K562 (cell line): ENCODE measurements around the gene EZH2. TPM values are rescaled to one million over a fixed set of nuclear protein-coding genes. Genes with fewer than 3 reads are reported as not detected.

ENCODE experiments used
- ARHGAP35 ChIP-seq: fragments of 450-650 bp; IDR thresholded peaks from 2 replicates; pipeline ENCODE4 v1.6.1; 2018; ENCODE audit not compliant: partially characterized antibody
- ATF1 ChIP-seq, 2 experiments: fragments of 450-650 bp in 1 of 2; IDR thresholded peaks; 2 replicates each; pipeline ENCODE4 v1.6.1; 2016; ENCODE audit warnings: missing compliant biosample characterization in 1 of 2, missing genetic modification characterization in 1 of 2
- ATF2 ChIP-seq: sonication (generic); formaldehyde crosslinking; IDR thresholded peaks from 2 replicates; pipeline ENCODE4 v1.8.1; 2022; ENCODE audit warnings: missing genetic modification reagents
- ATF6 ChIP-seq: sonication (generic); formaldehyde crosslinking; IDR thresholded peaks from 2 replicates; pipeline ENCODE4 v1.4.0; 2020; ENCODE audit warnings: mild to moderate bottlenecking, missing genetic modification reagents
- GATA2 ChIP-seq: sonication (generic); formaldehyde crosslinking; IDR thresholded peaks from 2 replicates; pipeline ENCODE4 v1.4.0; 2020; ENCODE audit warnings: mild to moderate bottlenecking, missing genetic modification reagents
- MECOM ChIP-seq: fragments of 250-450 bp; sonication (Bioruptor Pico); IDR thresholded peaks from 2 replicates; pipeline ENCODE4 v1.8.0; 2022; ENCODE audit warnings: inconsistent platforms
- NR2F6 ChIP-seq: fragments of 450-650 bp; formaldehyde crosslinking; IDR thresholded peaks from 2 replicates; pipeline ENCODE4 v1.4.0; 2020; ENCODE audit warnings: mild to moderate bottlenecking
- NRF1 ChIP-seq, 2 experiments: fragments of 450-650 bp; IDR thresholded peaks in 1 of 2; conservative IDR thresholded peaks in 1 of 2; 2 replicates each; pipeline ENCODE4 v1.6.1; 2014; ENCODE audit warnings: mild to moderate bottlenecking in 2 of 2
- SMARCB1 ChIP-seq: IDR thresholded peaks from 2 replicates; pipeline ENCODE4 v1.6.1; 2011; ENCODE audit warnings: improper control_type of control experiment, low read depth; ENCODE audit not compliant: insufficient read length
- SNIP1 ChIP-seq: fragments of 450-650 bp; IDR thresholded peaks from 2 replicates; pipeline ENCODE4 v1.7.1; 2017; ENCODE audit warnings: low read depth, mild to moderate bottlenecking
- SREBF1 ChIP-seq: fragments of 150-350 bp; IDR thresholded peaks from 2 replicates; pipeline ENCODE4 v1.6.1; 2014; ENCODE audit warnings: antibody characterized with exemption, low read depth, low read length, borderline replicate concordance
- SREBF2 ChIP-seq: sonication (generic); formaldehyde crosslinking; IDR thresholded peaks from 2 replicates; pipeline ENCODE4 v1.4.0; 2020; ENCODE audit warnings: mild to moderate bottlenecking, missing genetic modification reagents
- ZBTB2 ChIP-seq: fragments of 450-650 bp; IDR thresholded peaks from 2 replicates; pipeline ENCODE4 v1.6.1; 2016; ENCODE audit warnings: antibody characterized with exemption
- ZBTB8A ChIP-seq: fragments of 450-650 bp; IDR thresholded peaks from 2 replicates; pipeline ENCODE4 v1.6.1; 2018; ENCODE audit warnings: mild to moderate bottlenecking, moderate library complexity; ENCODE audit not compliant: partially characterized antibody
- ZNF197 ChIP-seq: fragments of 200-800 bp; sonication (Bioruptor generic); IDR thresholded peaks from 2 replicates; pipeline ENCODE4 v1.6.1; 2016; ENCODE audit warnings: low read depth, missing genetic modification characterization, missing compliant biosample characterization
- ZNF518B ChIP-seq: fragments of 250-450 bp; sonication (Bioruptor Pico); IDR thresholded peaks from 2 replicates; pipeline ENCODE4 v1.5.0; 2021; ENCODE audit warnings: mild to moderate bottlenecking, moderate library complexity
- polyA plus RNA-seq, 8 experiments: library from polyadenylated mRNA; depleted of rRNA in 4 of 8; stranded (reverse) in 5 of 8; unstranded in 3 of 8; fragments of >200 nt; fragmentation: Nextera tagmentation in 2 of 8; fragmentation: Illumina TruSeq in 1 of 8; extraction: Ambion mirVana in 2 of 8; extraction: Trizol in 1 of 8; gene quantifications; 2 replicates each; pipeline versions ENCODE4 v1.2.1 to v1.2.3, GENCODE V29; 2011 to 2014; ENCODE audit warnings: inconsistent platforms in 1 of 8, missing spikeins in 1 of 8
- total RNA-seq, 7 experiments: library from RNA; depleted of rRNA in 6 of 7; stranded (reverse); fragments of >200 nt in 6 of 7; fragmentation: Illumina TruSeq in 2 of 7; extraction: Trizol in 2 of 7; gene quantifications; 2 replicates each; pipeline versions ENCODE4 v1.2.1 to v1.2.3, GENCODE V29; 2011 to 2021; ENCODE audit warnings: low replicate concordance in 1 of 7
- TF ChIP-seq, protein P1 (sequence below): sonication (generic); formaldehyde crosslinking; IDR thresholded peaks from 2 replicates; pipeline ENCODE4 v1.8.1; 2023; ENCODE audit warnings: mild to moderate bottlenecking, missing genetic modification reagents

EZH2 gene
- total and polyA plus RNA-seq, 9 of the 15 experiments (the other 6 are each of a cell fraction or from before 2014, with no cell fraction given): 48.7 to 175 (median 98.6) TPM

DNA sequence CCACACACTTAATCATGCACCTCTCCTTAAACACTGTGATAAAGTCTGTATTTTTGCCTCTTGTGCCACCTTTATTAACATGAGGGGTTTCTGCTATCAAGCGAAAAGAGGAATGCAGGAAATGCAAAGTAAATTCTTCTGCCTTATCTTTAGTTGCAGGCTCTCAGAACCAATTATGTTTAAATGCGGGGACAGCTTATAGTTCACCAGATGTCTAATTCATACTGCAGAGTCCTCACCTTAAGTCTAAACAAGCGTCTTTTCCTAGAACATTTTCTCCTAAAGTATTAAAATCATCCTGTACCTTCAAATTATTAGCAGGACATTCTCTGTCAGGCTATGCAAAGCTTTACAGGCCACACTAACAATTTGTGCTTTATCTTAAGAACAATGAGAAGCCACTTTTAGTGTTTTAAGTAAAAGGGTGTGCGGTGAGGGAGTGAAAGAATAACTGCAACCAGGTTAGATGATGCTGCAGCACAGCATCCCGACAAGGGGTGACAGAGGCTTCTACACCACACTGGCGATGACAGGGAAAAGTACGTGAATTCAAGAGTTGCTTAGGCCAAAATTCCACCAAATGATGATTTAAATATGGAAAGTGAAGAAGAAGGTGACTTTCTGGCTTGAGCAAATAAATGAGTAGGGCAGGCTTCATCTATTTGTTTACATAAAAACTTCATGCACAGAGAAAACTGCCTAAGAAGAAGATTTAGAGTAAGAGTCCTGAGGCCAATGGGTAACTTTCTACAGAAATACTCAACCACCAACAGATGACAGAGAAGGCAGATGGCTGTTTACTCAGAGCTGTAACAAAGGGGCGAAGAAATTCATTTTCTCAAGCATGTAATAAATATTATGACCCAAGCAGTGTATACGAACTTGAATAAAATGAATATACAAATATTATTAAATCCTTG lies 36.0 kb downstream of the EZH2 start (continued):
- no peak for TF ChIP-seq ATF6 (CRISPR knock-in tag)
- peak; percentile 70 for TF ChIP-seq SMARCB1
- no peak for TF ChIP-seq ZNF518B (CRISPR knock-in tag)
- no peak for TF ChIP-seq MECOM (CRISPR knock-in tag)
- TF ChIP-seq ZBTB2: no peak
- TF ChIP-seq ATF2 (CRISPR knock-in tag): no peak
- no peak for TF ChIP-seq SREBF2 (CRISPR knock-in tag)
- TF ChIP-seq NRF1 (conservative IDR thresholded peaks at IDR 0.05 in 1 of 2, IDR thresholded peaks at IDR 0.05 in 1 of 2): no peak
- no peak for TF ChIP-seq ARHGAP35
- TF ChIP-seq ATF1 (CRISPR knock-in tag; IDR thresholded peaks at IDR 0.05): no peak
- TF ChIP-seq ATF1 (tag; IDR thresholded peaks at IDR 0.05): no peak
- peak; percentile 84 for TF ChIP-seq GATA2 (CRISPR knock-in tag)
- TF ChIP-seq SNIP1: no peak
- TF ChIP-seq ZBTB8A: no peak
- TF ChIP-seq NR2F6 (CRISPR knock-in tag): no peak
- 0 out of 2 replicates have a peak, but pooled peaks have one; percentile 38 for TF ChIP-seq ZNF197 (CRISPR knock-in tag)
- TF ChIP-seq SREBF1: no peak
- TF ChIP-seq, protein P1, sequence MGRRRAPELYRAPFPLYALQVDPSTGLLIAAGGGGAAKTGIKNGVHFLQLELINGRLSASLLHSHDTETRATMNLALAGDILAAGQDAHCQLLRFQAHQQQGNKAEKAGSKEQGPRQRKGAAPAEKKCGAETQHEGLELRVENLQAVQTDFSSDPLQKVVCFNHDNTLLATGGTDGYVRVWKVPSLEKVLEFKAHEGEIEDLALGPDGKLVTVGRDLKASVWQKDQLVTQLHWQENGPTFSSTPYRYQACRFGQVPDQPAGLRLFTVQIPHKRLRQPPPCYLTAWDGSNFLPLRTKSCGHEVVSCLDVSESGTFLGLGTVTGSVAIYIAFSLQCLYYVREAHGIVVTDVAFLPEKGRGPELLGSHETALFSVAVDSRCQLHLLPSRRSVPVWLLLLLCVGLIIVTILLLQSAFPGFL: no peak
